Activated CD4-positive, alpha-beta memory T cell treated with anti-CD3 and anti-CD28 coated beads, Interleukin-2, amount 10 ng/mL, durations not matched to agents 7 days and 5 days (primary cell): Measurements from ENCODE around the gene CLDN15. TPM values are rescaled to one million over a fixed set of nuclear protein-coding genes. Genes with fewer than 3 reads are reported as not detected.

Experiments used
- CTCF ChIA-PET: fragments of 350-600 bp; sonication (Branson Sonifier 250); formaldehyde crosslinking; loops from one replicate; lab custom pipeline; 2021; ENCODE audit warnings: antibody characterized with exemption, inconsistent platforms; lab: Charles Lee
- POLR2A ChIA-PET: fragments of 350-600 bp; sonication (Branson Sonifier 250); formaldehyde crosslinking; loops from one replicate; lab custom pipeline; 2021; ENCODE audit warnings: antibody characterized with exemption; lab: Charles Lee
- DNase-seq: peaks from one replicate; pipeline ENCODE4 v3.0.0-alpha.2; 2020
- H3K27ac Mint-ChIP-seq: one replicate; pipeline ENCODE4 v1.8.0; 2021; ENCODE audit warnings: mild to moderate bottlenecking, mixed read lengths
- H3K27me3 Mint-ChIP-seq: one replicate; pipeline ENCODE4 v1.8.0; 2021; ENCODE audit warnings: mixed read lengths
- H3K36me3 Mint-ChIP-seq: one replicate; pipeline ENCODE4 v1.8.0; 2021; ENCODE audit warnings: low read depth, mixed read lengths
- H3K4me1 Mint-ChIP-seq: one replicate; pipeline ENCODE4 v1.8.0; 2021; ENCODE audit warnings: mixed read lengths
- H3K4me3 Mint-ChIP-seq: one replicate; pipeline ENCODE4 v1.8.0; 2021; ENCODE audit warnings: mild to moderate bottlenecking, mixed read lengths
- H3K9me3 Mint-ChIP-seq: one replicate; pipeline ENCODE4 v1.8.0; 2021; ENCODE audit warnings: mixed read lengths
- total RNA-seq, 2 experiments: library from RNA; stranded (reverse); gene quantifications; one replicate each; pipeline ENCODE4 v1.2.3, GENCODE V29; 2021

CLDN15 gene
- total RNA-seq, 2 experiments from 2014 or later: 19.7 to 20.6 TPM

DNA sequence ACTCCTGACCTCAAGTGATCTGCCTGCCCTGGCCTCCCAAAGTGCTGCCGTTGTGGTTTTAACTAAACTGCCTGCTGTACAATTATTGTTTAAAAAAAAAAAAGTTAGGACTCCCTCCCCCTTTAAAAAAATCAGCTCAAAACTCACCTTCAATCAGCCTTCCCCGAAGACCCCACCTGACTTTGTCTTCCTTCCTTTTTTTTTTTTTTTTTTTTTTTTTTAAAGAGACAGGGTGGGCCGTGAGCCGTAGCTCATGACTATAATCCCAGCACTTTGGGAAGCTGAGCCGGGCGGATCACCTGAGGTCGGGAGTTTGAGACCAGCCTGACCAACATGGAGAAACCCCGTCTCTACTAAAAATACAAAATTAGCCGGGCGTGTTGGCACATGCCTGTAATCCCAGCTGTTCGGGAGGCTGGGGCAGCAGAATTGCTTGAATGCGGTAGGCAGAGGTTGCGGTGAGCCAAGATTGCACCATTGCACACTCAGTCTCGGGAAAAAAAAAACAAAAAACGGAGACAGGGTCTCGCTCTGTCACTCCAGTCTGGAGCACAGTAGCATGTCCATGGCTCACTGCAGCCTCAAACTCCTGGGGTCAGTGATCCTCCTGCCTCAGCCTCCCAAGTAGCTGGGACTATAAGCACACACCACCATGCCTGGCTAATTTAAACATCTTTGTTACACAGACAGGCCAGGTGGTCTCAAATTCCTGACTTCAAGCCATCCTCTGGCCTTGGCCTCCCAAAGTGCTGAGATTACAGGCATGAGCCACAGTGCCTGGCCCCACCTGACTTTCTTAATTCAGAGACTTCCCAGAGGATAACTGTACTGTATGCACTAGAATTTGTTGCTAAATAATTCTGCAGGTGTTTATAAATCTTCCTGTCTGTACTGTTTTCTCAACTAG is 4.1 kb upstream of the CLDN15 start:
- ChIA-PET POLR2A (interaction anchor here (1.2 kb wide), 1 partner anchor 24 kb away, joined by 4 read pairs; the partner anchor contains the start of gene ZNHIT1), CTCF (interaction anchor here (0.8 to 2.9 kb wide), 3 partner anchors 24 to 98 kb away, joined by 3 to 17 read pairs (median 6); partner anchors contain the start of gene ZNHIT1)
- no peak overlapping the region for H3K4me3 Mint-ChIP-seq

DNA sequence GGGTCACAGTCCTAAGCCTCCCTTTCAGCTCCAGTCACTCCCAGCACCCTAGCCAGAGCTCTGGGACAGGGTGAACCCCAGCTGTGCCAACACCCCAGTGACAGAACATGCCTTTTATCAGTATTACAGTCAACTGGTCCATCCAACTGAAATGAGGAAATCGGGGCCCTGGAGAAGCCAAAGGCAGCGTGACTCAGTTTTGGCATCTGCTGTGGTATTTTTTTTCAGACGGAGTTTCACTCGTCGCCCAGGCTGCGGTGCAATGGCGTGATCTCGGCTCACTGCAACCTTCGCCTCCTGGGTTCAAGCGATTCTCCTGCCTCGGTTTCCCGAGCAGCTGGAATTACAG is 3.4 kb upstream of the CLDN15 start:
- Mint-ChIP-seq H3K9me3 (no peaks in the 10 kb centered on the region), H3K4me1 (peaks cover 26% of the 10 kb centered on the region), H3K36me3 (peaks cover 16% of the 10 kb centered on the region), H3K27ac (no peak overlapping the region), H3K4me3 (no peak overlapping the region), H3K27me3 (no peaks in the 10 kb centered on the region)
- ChIA-PET POLR2A (interaction anchor here (1.2 kb wide), 1 partner anchor 23 kb away, joined by 4 read pairs; the partner anchor contains the start of gene ZNHIT1), CTCF (interaction anchor here (0.8 to 1.4 kb wide), 2 partner anchors 23 to 97 kb away, joined by 3 to 6 read pairs; partner anchors contain the start of gene ZNHIT1)
- DNase-seq: no peak

More for the DNA sequence above, 4.1 kb upstream of the CLDN15 start:
- H3K36me3 Mint-ChIP-seq: peaks cover 16% of the 10 kb centered on the region
- peaks cover 26% of the 10 kb centered on the region for H3K4me1 Mint-ChIP-seq
- H3K9me3 Mint-ChIP-seq: no peaks in the 10 kb centered on the region
- no peak for DNase-seq
- no peaks in the 10 kb centered on the region for H3K27me3 Mint-ChIP-seq
- no peak overlapping the region for H3K27ac Mint-ChIP-seq

DNA sequence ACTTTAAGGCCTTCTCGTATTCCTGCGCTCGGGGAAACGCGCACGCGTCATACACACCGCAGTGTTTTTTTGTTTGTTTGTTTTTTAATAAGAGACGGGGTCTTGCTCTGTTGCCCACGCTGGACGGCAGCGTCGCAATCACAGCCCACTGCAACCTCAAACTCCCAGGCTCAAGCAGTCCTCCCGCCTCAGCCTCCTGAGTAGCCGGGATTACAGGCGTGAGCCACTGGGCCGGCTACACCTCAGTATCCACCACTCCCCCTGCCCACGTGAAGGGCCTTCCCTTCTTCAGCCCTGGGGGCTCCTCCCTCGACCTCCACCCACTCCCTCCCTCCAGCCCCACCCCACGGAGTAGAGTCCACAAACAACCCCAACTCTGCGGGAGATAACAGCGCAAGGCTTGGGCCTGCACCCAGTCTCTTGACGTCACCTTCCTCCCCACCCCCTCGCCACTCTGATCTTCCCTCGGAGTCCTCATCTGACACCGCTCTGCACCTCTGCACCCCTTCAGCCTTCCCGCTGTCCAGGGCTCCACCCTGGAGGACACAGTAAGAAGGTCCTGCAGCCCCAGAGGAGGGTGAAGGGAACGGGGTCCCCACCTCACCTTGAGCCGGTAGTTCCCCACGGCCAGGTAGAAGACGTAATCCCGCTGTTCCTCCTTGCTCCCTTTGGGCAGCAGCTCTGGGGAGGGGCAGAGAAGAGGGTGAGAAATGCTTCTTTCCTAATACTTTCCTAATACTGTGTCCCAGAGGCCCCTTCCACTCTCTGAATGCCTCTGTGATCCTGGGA is 2.8 kb upstream of the CLDN15 start:
- DNase-seq: no peak
- peaks cover 21% of the 10 kb centered on the region for H3K4me1 Mint-ChIP-seq
- peaks cover 12% of the 10 kb centered on the region for H3K36me3 Mint-ChIP-seq
- no peak overlapping the region for H3K4me3 Mint-ChIP-seq
- no peak overlapping the region for H3K27ac Mint-ChIP-seq
- H3K9me3 Mint-ChIP-seq: no peaks in the 10 kb centered on the region
- POLR2A ChIA-PET: interaction anchor here (1.2 kb wide), 1 partner anchor 22 kb away, joined by 4 read pairs; the partner anchor contains the start of gene ZNHIT1
- CTCF ChIA-PET: interaction anchor here (1.4 kb wide), 1 partner anchor 96 kb away, joined by 6 read pairs; no protein-coding TSS in a partner anchor
- no peaks in the 10 kb centered on the region for H3K27me3 Mint-ChIP-seq

DNA sequence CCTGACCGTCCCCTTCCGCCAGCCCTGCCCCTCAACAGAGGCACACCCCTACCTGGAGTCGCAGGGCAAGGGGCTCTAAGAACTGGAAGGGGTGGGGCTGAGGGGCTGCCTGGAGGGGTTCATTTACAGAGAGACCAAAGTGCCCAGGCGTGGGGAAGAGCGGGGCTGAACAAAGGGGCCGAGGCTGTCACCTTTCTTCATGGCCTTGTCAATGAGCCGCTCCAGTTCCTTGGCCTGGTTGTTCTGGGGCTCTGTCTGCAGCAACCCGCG is 2.3 kb upstream of the CLDN15 start:
- no peak for DNase-seq
- ChIA-PET POLR2A (no interaction called here), CTCF (no interaction called here)
- Mint-ChIP-seq H3K4me3 (no peak overlapping the region), H3K9me3 (no peaks in the 10 kb centered on the region), H3K4me1 (peaks cover 17% of the 10 kb centered on the region), H3K27ac (no peak overlapping the region), H3K36me3 (peaks cover 10% of the 10 kb centered on the region), H3K27me3 (no peaks in the 10 kb centered on the region)

DNA sequence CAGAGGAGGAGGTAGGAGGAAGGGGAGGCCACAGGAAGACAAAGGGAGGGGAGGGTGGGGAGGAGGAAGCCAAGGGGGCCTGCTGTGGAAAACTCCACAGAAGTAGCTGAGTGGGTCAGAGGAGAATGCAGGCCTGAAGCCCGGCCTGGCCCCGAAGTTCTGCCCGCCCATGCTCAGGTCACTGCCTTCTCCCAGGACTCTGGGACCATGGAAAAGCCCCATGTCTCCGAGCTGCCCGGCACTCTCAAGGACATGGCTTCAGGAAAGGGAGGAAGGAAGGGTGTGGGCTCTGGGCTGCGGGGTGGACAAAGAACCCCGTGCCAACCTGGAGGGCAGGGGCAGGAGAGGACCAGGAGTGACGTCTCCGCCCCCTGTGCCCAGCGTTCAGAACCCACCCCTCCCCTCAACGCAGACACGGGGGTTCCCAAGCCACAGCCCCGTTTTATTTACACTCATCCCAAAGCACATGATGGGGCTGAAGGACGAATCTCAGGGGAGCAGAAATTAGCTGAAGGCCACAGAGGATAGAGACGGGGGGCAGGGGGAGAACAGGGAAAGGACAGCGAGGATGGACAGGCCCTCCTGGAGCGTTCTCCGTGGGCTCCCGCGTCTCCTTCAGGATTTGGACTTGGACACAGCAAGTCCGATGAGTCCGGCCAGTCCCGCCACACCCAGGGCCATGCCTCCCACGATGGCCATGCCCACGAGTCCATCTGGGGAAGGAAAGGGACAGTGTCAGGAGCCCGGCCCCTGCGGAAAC is 1.8 kb upstream of the CLDN15 start:
- DNase-seq: no peak
- H3K27ac Mint-ChIP-seq: no peak overlapping the region
- H3K4me3 Mint-ChIP-seq: no peak overlapping the region
- H3K9me3 Mint-ChIP-seq: no peaks in the 10 kb centered on the region
- POLR2A ChIA-PET: no interaction called here
- H3K27me3 Mint-ChIP-seq: no peaks in the 10 kb centered on the region
- CTCF ChIA-PET: no interaction called here
- peaks cover 15% of the 10 kb centered on the region for H3K4me1 Mint-ChIP-seq
- H3K36me3 Mint-ChIP-seq: peaks cover 10% of the 10 kb centered on the region

DNA sequence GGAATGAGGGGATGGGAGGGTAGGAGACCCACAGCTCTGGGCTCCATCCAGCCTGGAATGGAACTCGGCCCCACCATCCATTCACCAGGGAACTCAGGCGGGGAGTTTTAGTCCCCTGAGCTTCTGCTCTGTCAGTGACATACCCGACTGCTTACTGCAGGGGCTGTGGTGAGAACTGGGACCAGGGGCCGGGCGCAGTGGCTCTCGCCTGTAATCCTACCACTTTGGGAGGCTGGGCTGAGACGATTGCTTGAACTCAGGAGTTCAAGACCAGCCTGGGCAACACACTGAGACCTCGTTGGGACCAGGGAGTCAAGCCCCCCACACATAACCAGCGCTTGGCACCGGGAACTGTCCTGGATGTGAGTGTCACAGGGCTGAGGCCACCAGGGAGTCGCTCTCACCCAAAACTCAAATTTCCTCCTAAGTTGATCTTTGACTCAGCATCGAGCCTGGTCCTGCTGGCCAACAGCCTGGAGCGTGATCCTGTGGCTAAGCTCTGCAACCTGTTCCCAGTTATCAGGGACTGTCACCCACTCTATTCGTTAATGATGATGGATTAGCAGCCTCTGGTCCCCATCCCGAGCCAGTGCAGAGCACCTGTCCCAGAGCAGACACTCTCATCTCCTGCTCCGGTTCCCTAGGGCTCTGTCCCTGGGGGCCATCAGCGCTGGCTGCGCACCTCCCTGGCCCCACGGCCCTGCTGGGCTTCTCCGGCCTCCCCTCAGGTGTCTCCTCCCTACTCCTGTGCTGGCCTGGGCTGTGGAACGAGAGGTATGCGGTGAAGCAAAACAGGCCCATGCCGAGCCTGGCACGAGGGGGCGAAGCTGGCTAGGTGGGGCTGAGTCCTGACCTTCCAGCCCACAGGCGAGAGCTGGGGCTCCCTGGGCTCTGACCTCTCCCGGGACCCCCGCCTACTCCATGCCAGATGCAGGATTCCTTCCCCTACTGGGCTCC is 902 bp upstream of the CLDN15 start:
- DNase-seq: no peak
- no peaks in the 10 kb centered on the region for H3K9me3 Mint-ChIP-seq
- H3K27me3 Mint-ChIP-seq: no peaks in the 10 kb centered on the region
- ChIA-PET CTCF (interaction anchor here (1.1 kb wide), 1 partner anchor 20 kb away, joined by 3 read pairs; the partner anchor contains the start of gene ZNHIT1), POLR2A (interaction anchor here (1.4 kb wide), 1 partner anchor 21 kb away, joined by 5 read pairs; the partner anchor contains the start of genes PLOD3 and ZNHIT1)
- H3K4me3 Mint-ChIP-seq: no peak overlapping the region
- H3K4me1 Mint-ChIP-seq: peaks cover 9% of the 10 kb centered on the region
- H3K36me3 Mint-ChIP-seq: peaks cover 5% of the 10 kb centered on the region
- no peak overlapping the region for H3K27ac Mint-ChIP-seq

DNA sequence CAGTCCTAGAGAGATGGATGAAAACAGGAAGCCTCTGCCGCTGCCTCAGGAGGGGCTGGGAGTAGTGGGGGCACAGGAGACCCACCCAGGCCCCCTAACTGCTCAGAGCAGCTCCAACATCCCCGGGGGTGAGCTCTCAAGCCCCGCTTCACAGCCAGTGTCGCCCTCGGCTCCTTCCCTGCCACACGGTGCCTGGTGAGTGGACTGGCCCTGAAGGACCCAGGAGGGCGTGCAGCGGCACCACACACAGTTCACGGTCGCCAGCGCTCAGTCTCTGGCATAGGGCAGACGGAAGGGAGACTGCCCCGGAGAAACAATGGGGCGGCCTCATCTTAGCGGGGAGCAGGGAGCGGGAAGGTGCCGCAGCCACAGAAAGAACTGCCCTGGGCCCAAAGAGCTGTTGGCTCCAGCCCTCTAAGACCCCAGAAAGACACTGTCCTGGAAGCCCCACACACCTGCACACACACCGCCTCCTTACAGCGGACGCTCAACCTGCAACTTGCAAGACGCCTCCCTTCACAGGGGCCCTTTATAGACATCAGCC is 1.2 kb downstream of the CLDN15 start:
- no peak overlapping the region for H3K27ac Mint-ChIP-seq
- ChIA-PET CTCF (no interaction called here), POLR2A (no interaction called here)
- H3K27me3 Mint-ChIP-seq: no peaks in the 10 kb centered on the region
- no peak for DNase-seq
- no peaks in the 10 kb centered on the region for H3K9me3 Mint-ChIP-seq
- H3K4me1 Mint-ChIP-seq: no peaks in the 10 kb centered on the region
- peaks cover 9% of the 10 kb centered on the region for H3K36me3 Mint-ChIP-seq
- no peak overlapping the region for H3K4me3 Mint-ChIP-seq

DNA sequence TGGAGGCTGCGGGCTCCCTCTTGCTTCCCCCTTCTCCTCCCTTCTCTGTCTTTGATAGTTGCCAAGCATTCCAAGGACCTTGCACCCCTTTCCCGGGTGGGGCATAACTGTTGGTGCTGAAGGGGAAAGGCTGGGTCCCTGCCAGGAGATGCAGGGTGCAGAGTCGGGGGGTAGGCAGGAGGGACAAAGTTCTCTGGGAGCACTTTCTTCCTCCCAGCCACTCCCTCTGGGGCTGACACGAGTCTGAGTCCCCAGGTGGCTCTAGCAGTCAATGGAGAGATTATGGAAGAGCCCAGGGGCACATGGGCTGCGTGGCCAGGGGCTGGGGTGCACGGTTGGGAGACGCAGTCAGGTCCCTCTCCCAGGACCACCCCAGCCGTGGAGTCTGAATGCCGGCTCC is 2.1 kb downstream of the CLDN15 start:
- peaks cover 2% of the 10 kb centered on the region for H3K4me1 Mint-ChIP-seq
- ChIA-PET POLR2A (interaction anchor here (1.7 kb wide), 1 partner anchor 8 kb away, joined by 7 read pairs; no protein-coding TSS in a partner anchor), CTCF (interaction anchor here (1.0 to 2.1 kb wide), 3 partner anchors 9 to 92 kb away, joined by 3 to 11 read pairs (median 3); no protein-coding TSS in a partner anchor)
- peaks cover 8% of the 10 kb centered on the region for H3K36me3 Mint-ChIP-seq
- no peaks in the 10 kb centered on the region for H3K27me3 Mint-ChIP-seq
- no peaks in the 10 kb centered on the region for H3K9me3 Mint-ChIP-seq
- no peak overlapping the region for H3K27ac Mint-ChIP-seq
- no peak for DNase-seq
- H3K4me3 Mint-ChIP-seq: no peak overlapping the region

DNA sequence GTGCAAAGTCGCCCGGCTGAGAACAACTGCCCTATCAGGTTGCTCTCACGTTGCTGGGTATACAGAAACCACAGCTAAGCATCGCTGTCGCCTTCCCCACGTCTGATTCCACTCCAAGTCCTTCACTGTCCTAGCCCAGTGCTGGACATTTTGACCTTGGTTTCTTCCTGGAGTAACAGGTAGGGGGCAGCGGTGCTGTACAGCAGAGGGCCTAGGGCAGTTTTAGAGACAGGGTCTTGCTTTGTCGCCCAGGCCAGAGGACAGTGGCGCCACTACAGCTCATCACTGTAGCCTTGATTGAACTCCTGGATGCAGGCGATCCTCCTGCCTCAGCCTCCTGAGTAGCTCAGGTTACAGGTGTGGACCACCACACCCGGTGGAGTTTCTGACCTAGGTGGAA is 2.6 kb downstream of the CLDN15 start:
- Mint-ChIP-seq H3K4me3 (no peak overlapping the region), H3K27me3 (no peaks in the 10 kb centered on the region), H3K9me3 (no peaks in the 10 kb centered on the region), H3K36me3 (peaks cover 7% of the 10 kb centered on the region), H3K27ac (no peak overlapping the region), H3K4me1 (peaks cover 2% of the 10 kb centered on the region)
- CTCF ChIA-PET: interaction anchor here (1.0 to 2.1 kb wide), 3 partner anchors 9 to 91 kb away, joined by 3 to 11 read pairs (median 3); no protein-coding TSS in a partner anchor
- POLR2A ChIA-PET: interaction anchor here (1.7 kb wide), 1 partner anchor 9 kb away, joined by 7 read pairs; no protein-coding TSS in a partner anchor
- no peak for DNase-seq

DNA sequence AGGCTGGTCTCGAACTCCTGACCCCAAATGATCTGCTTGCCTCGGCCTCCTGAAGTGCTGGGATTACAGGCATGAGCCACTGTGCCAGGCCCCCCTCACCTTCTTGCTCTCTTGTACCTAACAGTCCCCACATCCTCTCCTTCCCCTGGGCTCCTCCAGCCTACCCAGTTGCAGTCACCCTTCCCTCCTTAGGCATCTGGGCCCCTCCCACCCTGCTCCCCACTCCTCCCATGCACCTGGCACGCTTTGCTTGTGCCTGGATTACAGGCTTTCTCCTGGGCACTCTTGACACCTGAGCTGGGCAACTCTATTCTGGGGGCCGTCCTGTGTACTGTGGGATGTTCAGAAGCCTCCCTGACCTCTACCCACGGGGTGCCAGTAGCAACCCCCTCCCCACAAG is 3.0 kb downstream of the CLDN15 start:
- no peak overlapping the region for H3K27ac Mint-ChIP-seq
- H3K27me3 Mint-ChIP-seq: no peaks in the 10 kb centered on the region
- H3K9me3 Mint-ChIP-seq: no peaks in the 10 kb centered on the region
- no peak for DNase-seq
- POLR2A ChIA-PET: interaction anchor here (1.7 kb wide), 1 partner anchor 9 kb away, joined by 7 read pairs; no protein-coding TSS in a partner anchor
- no peak overlapping the region for H3K4me3 Mint-ChIP-seq
- H3K36me3 Mint-ChIP-seq: peaks cover 7% of the 10 kb centered on the region
- CTCF ChIA-PET: interaction anchor here (1.0 to 2.1 kb wide), 3 partner anchors 10 to 91 kb away, joined by 3 to 11 read pairs (median 3); no protein-coding TSS in a partner anchor
- peaks cover 2% of the 10 kb centered on the region for H3K4me1 Mint-ChIP-seq
